CD14-positive monocyte (primary cell): ENCODE results near the gene FAM107B. TPM values are rescaled to one million over a fixed set of nuclear protein-coding genes. Genes with fewer than 3 reads are reported as not detected.
"Not testable (repeated sequence)": the region's sequence is repeated elsewhere in the genome, so short reads cannot be mapped to it uniquely, and the experiment has no call there.

ENCODE experiments used
- DNase-seq, 3 donors: peaks; one replicate each; pipeline ENCODE4 v3.0.0-alpha.2; 2011 to 2022
- H2AFZ ChIP-seq: 2 replicates; pipeline ENCODE4 v1.6.0; 2012; ENCODE audit warnings: mild to moderate bottlenecking, low read depth, low read length, inconsistent platforms; ENCODE audit not compliant: insufficient read depth, poor library complexity, severe bottlenecking
- H3K27ac ChIP-seq, 2 donors: 1 replicate in 1 of 2; 2 replicates in 1 of 2; pipeline ENCODE4 v1.5.1; 2012 to 2013; ENCODE audit warnings: low read length in 2 of 2, control low read depth in 1 of 2, inconsistent platforms in 1 of 2, low read depth in 1 of 2, mild to moderate bottlenecking in 1 of 2
- H3K27me3 ChIP-seq, 2 donors: one replicate each; pipeline versions ENCODE4 v1.6.0 to v1.6.1; 2011 to 2013; ENCODE audit warnings: low read length in 2 of 2; ENCODE audit not compliant: control insufficient read depth in 2 of 2, insufficient read depth in 2 of 2
- H3K36me3 ChIP-seq, 2 donors: replicated peaks in 1 of 2; 1 replicate in 1 of 2; 2 replicates in 1 of 2; pipeline versions ENCODE4 v1.5.1 to v1.6.1; 2012 to 2013; ENCODE audit warnings: low read length in 2 of 2, control low read depth in 1 of 2, inconsistent platforms in 1 of 2, mild to moderate bottlenecking in 1 of 2; ENCODE audit not compliant: insufficient read depth in 2 of 2, control insufficient read depth in 1 of 2
- H3K4me1 ChIP-seq, 2 donors: 1 replicate in 1 of 2; 2 replicates in 1 of 2; pipeline versions ENCODE4 v1.5.1 to v1.6.1; 2012 to 2013; ENCODE audit warnings: low read length in 2 of 2, control low read depth in 1 of 2, inconsistent platforms in 1 of 2, mild to moderate bottlenecking in 1 of 2, moderate library complexity in 1 of 2; ENCODE audit not compliant: insufficient read depth in 2 of 2, control insufficient read depth in 1 of 2
- H3K4me2 ChIP-seq: replicated peaks from 2 replicates; pipeline ENCODE3; 2012; ENCODE audit warnings: low read length, moderate library complexity, mild to moderate bottlenecking; ENCODE audit not compliant: poor library complexity, severe bottlenecking; ENCODE audit errors: extremely low read depth
- H3K4me3 ChIP-seq, 3 experiments: fragments of 200-600 bp in 1 of 3; sonication (generic) in 1 of 3; replicated peaks in 1 of 3; 1 replicate in 2 of 3; 2 replicates in 1 of 3; pipeline ENCODE4 v1.5.1; 2011 to 2013; ENCODE audit warnings: low read length in 3 of 3, mild to moderate bottlenecking in 3 of 3, control low read depth in 2 of 3, low read depth in 2 of 3, inconsistent platforms in 1 of 3, moderate library complexity in 1 of 3
- H3K79me2 ChIP-seq: 2 replicates; pipeline ENCODE4 v1.6.0; 2012; ENCODE audit warnings: mild to moderate bottlenecking, control low read depth, inconsistent platforms, low read length, moderate library complexity; ENCODE audit not compliant: insufficient read depth
- H3K9ac ChIP-seq: 2 replicates; pipeline ENCODE4 v1.6.0; 2017; ENCODE audit warnings: low read length, mild to moderate bottlenecking; ENCODE audit not compliant: insufficient read depth, poor library complexity, severe bottlenecking
- H3K9me3 ChIP-seq, 2 donors: replicated peaks in 1 of 2; 1 replicate in 1 of 2; 2 replicates in 1 of 2; pipeline versions ENCODE4 v1.5.1 to v1.6.1; 2012 to 2013; ENCODE audit warnings: low read length in 2 of 2, control low read depth in 1 of 2; ENCODE audit not compliant: control insufficient read depth in 1 of 2, insufficient read depth in 1 of 2
- H4K20me1 ChIP-seq: 2 replicates; pipeline ENCODE4 v1.6.0; 2012; ENCODE audit warnings: mild to moderate bottlenecking, low read length, control low read depth, moderate library complexity; ENCODE audit not compliant: insufficient read depth
- H3K27ac Mint-ChIP-seq, 7 donors: one replicate each; pipeline ENCODE4 v1.8.0; 2020; ENCODE audit warnings: mild to moderate bottlenecking in 7 of 7, mixed read lengths in 7 of 7, moderate library complexity in 6 of 7, inconsistent platforms in 2 of 7
- H3K27me3 Mint-ChIP-seq, 3 donors: one replicate each; pipeline ENCODE4 v1.8.0; 2021 to 2022; ENCODE audit warnings: low read depth in 3 of 3, mild to moderate bottlenecking in 3 of 3, mixed read lengths in 3 of 3, moderate library complexity in 3 of 3, inconsistent platforms in 1 of 3
- H3K36me3 Mint-ChIP-seq, 2 donors: one replicate each; pipeline ENCODE4 v1.8.0; 2020; ENCODE audit warnings: mixed read lengths in 2 of 2, inconsistent platforms in 1 of 2, mild to moderate bottlenecking in 1 of 2
- H3K4me1 Mint-ChIP-seq: one replicate; pipeline ENCODE4 v1.8.0; 2020; ENCODE audit warnings: mild to moderate bottlenecking, mixed read lengths
- H3K4me3 Mint-ChIP-seq, 2 donors: one replicate each; pipeline ENCODE4 v1.8.0; 2020; ENCODE audit warnings: mild to moderate bottlenecking in 2 of 2, mixed read lengths in 2 of 2, moderate library complexity in 1 of 2
- H3K9me3 Mint-ChIP-seq, 7 donors: one replicate each; pipeline ENCODE4 v1.8.0; 2020 to 2022; ENCODE audit warnings: mixed read lengths in 7 of 7, mild to moderate bottlenecking in 6 of 7, moderate library complexity in 6 of 7, inconsistent platforms in 2 of 7
- CTCF ChIP-seq: fragments of 200-600 bp; IDR thresholded peaks from one replicate; pipeline ENCODE4 v1.8.0; 2022; ENCODE audit warnings: antibody characterized with exemption, mild to moderate bottlenecking
- WGBS: methylation state at CpG from one replicate; pipeline ENCODE4 v1.1.5; 2013; ENCODE audit warnings: missing lambda C conversion rate; ENCODE audit not compliant: insufficient coverage; 5-methylcytosine and 5-hydroxymethylcytosine counted together
- intact Hi-C, 2 donors: fragments of 100-400 bp; cut with micrococcal nuclease; formaldehyde crosslinking; loops; one replicate each; pipeline versions ENCODE4 v1.15.0 to v1.15.1; 2023
- polyA plus RNA-seq, 3 donors: library from polyadenylated mRNA; depleted of rRNA in 1 of 3; unstranded in 2 of 3; stranded (reverse) in 1 of 3; fragments of 300-500 nt in 2 of 3; fragments of >200 nt in 1 of 3; fragmentation: Illumina TruSeq in 2 of 3; gene quantifications; 1 replicate in 2 of 3; 2 replicates in 1 of 3; pipeline ENCODE4 v1.2.3, GENCODE V29; 2012 to 2021

FAM107B gene
- polyA plus RNA-seq, 3 donors, result 27.2 to 68.5 (median 28.4) TPM

GRCh38 chr10:14592566-14592965 is 182.1 kb downstream of the FAM107B start:
- peaks cover 100% of the 10 kb centered on the region for H3K79me2 ChIP-seq
- H3K36me3 ChIP-seq, result peaks cover 23 to 89% of the 10 kb centered on the region in 2 donors
- no peaks in the 10 kb centered on the region for H3K27me3 ChIP-seq
- no peak overlapping the region for H3K4me3 ChIP-seq
- H3K27me3 Mint-ChIP-seq, result peaks cover 0 to 1% (median 0%) of the 10 kb centered on the region in 3 donors
- H3K27ac ChIP-seq, result no peak overlapping the region
- no peaks in the 10 kb centered on the region for H3K9me3 Mint-ChIP-seq
- H2AFZ ChIP-seq, result no peak overlapping the region
- H3K4me2 ChIP-seq, result no peak overlapping the region
- H3K4me1 ChIP-seq, result peaks cover 13 to 15% of the 10 kb centered on the region in 2 donors
- no peak overlapping the region for H3K4me3 Mint-ChIP-seq
- H4K20me1 ChIP-seq, result peaks cover 99% of the 10 kb centered on the region
- no peak for DNase-seq
- H3K9me3 ChIP-seq, result no peaks in the 10 kb centered on the region
- intact Hi-C loops, result no loop called here
- H3K36me3 Mint-ChIP-seq, result peaks cover 49 to 66% of the 10 kb centered on the region in 2 donors
- WGBS, result 95% methylated on average over 5 of the region's 6 CpGs
- peaks cover 48% of the 10 kb centered on the region for H3K4me1 Mint-ChIP-seq
- H3K9ac ChIP-seq, result no peak overlapping the region
- no peak for TF ChIP-seq CTCF
- peak overlapping the region in 2 of 7 donors; percentile 62 to 77 for H3K27ac Mint-ChIP-seq

- Histone ChIP-seq H3K9ac (no peak overlapping the region), H3K36me3 (peaks cover 25 to 89% of the 10 kb centered on the region in 2 donors), H3K4me1 (peaks cover 15 to 20% of the 10 kb centered on the region in 2 donors), H3K79me2 (peaks cover 100% of the 10 kb centered on the region), H3K27ac (peak overlapping the region in 1 of 2 donors; percentile 22), H3K4me2 (no peak overlapping the region), H3K27me3 (no peaks in the 10 kb centered on the region), H3K4me3 (no peak overlapping the region), H3K9me3 (no peaks in the 10 kb centered on the region), H4K20me1 (peaks cover 99% of the 10 kb centered on the region), H2AFZ (no peak overlapping the region)
- peaks cover 48% of the 10 kb centered on the region for H3K4me1 Mint-ChIP-seq
- no peak for TF ChIP-seq CTCF
- peak overlapping the region in 1 of 7 donors; percentile 46 for H3K27ac Mint-ChIP-seq
- intact Hi-C loops, result no loop called here
- H3K9me3 Mint-ChIP-seq, result no peaks in the 10 kb centered on the region
- peaks cover 0 to 1% (median 0%) of the 10 kb centered on the region in 3 donors for H3K27me3 Mint-ChIP-seq
- no peak for DNase-seq
- no peak overlapping the region for H3K4me3 Mint-ChIP-seq
- WGBS, result 100% methylated on average over 1 of the region's 5 CpGs
- H3K36me3 Mint-ChIP-seq, result peaks cover 49 to 66% of the 10 kb centered on the region in 2 donors
These were observed 182.7 kb downstream of the FAM107B start for GRCh38 chr10:14592026-14592425.

GRCh38 chr10:14588938-14589294 is 185.8 kb downstream of the FAM107B start:
- intact Hi-C loops, result not testable (repeated sequence)
- peaks cover 99% of the 10 kb centered on the region for H4K20me1 ChIP-seq

More at GRCh38 chr10:14588938-14589294, 185.8 kb downstream of the FAM107B start:
- peak overlapping the region; percentile 6 to 93 (median 86) for H3K27ac Mint-ChIP-seq
- not testable (repeated sequence) for H2AFZ ChIP-seq, H3K4me2 ChIP-seq, H3K4me3 Mint-ChIP-seq, H3K9me3 Mint-ChIP-seq, H3K4me3 ChIP-seq, H3K27me3 ChIP-seq, H3K9ac ChIP-seq, H3K27me3 Mint-ChIP-seq, DNase-seq, H3K9me3 ChIP-seq
- 80% methylated on average over 1 of the region's 6 CpGs for WGBS
- H3K36me3 ChIP-seq, result peaks cover 22 to 78% of the 10 kb centered on the region in 2 donors
- H3K27ac ChIP-seq, result peak overlapping the region; percentile 75 to 90
- peaks cover 58% of the 10 kb centered on the region for H3K4me1 Mint-ChIP-seq
- peaks cover 100% of the 10 kb centered on the region for H3K79me2 ChIP-seq
- peaks cover 37 to 54% of the 10 kb centered on the region in 2 donors for H3K36me3 Mint-ChIP-seq
- H3K4me1 ChIP-seq, result peaks cover 22 to 34% of the 10 kb centered on the region in 2 donors
